Left colon (tissue), 2 donors: ENCODE measurements around the gene PRPF6. TPM values are rescaled to one million over a fixed set of nuclear protein-coding genes. Genes with fewer than 3 reads are reported as not detected.
"Not testable (repeated sequence)": the region's sequence is repeated elsewhere in the genome, so short reads cannot be mapped to it uniquely, and the experiment has no call there.

ENCODE experiments used
- ATAC-seq: fragments of 200-7000 bp; cut with Tn5 transposase; one replicate; pipeline ENCODE4 v1.9.1; 2020; ENCODE audit warnings: mild to moderate bottlenecking, moderate library complexity
- DNase-seq, 2 donors: peaks; one replicate each; pipeline ENCODE4 v3.0.0-alpha.2; 2020
- intact Hi-C, 2 donors: fragments of 100-400 bp; cut with DNase I in 1 of 2; cut with micrococcal nuclease in 1 of 2; formaldehyde crosslinking; loops; one replicate each; pipeline versions ENCODE4 v1.11.2 to v1.14.0; 2022; cut with DNase I, micrococcal nuclease
- total RNA-seq, 2 donors: library from RNA; stranded (reverse); fragmentation: NEBNext Ultra II Directional; extraction: Animal tissue kit (Norgen Biotek cat#: 25700); gene quantifications; one replicate each; pipeline ENCODE4 v1.2.1, GENCODE V29; 2021
- donor health status: DM: no; HTN: no; CAD: no.
- donor health status: DM: yes; HTN: yes; CAD: no.

The PRPF6 gene
- total RNA-seq, 2 donors from 2014 or later = 51.7 to 51.8 TPM

GRCh38 chr20:63958964-63959698, 21.8 kb upstream of the PRPF6 start:
- ATAC-seq (no peak), DNase-seq (no peak)
- intact Hi-C loops = no loop called here

- intact Hi-C loops = no loop called here
- DNase-seq (no peak), ATAC-seq (no peak)
These were observed 21.2 kb upstream of the PRPF6 start for GRCh38 chr20:63959699-63960075.

GRCh38 chr20:63960654-63961621, 20.0 kb upstream of the PRPF6 start:
- intact Hi-C loops, DNase-seq, ATAC-seq: not testable (repeated sequence)

GRCh38 chr20:63961664-63962425, 19.1 kb upstream of the PRPF6 start:
- peak in 1 of 2 donors; percentile 8 for DNase-seq
- ATAC-seq = no peak
- intact Hi-C loops = no loop called here

- ATAC-seq = no peak
- DNase-seq = peak in 1 of 2 donors; percentile 5
- intact Hi-C loops = no loop called here
These were observed 18.2 kb upstream of the PRPF6 start for GRCh38 chr20:63962426-63963347.

GRCh38 chr20:63963348-63963741, 17.6 kb upstream of the PRPF6 start:
- peak; percentile 4 to 24 for DNase-seq
- ATAC-seq = no peak
- intact Hi-C loops = no loop called here

- ATAC-seq = no peak
- DNase-seq = peak in 1 of 2 donors; percentile 21
- intact Hi-C loops = no loop called here
These were observed 17.1 kb upstream of the PRPF6 start for GRCh38 chr20:63963784-63964301.

- ATAC-seq (no peak), DNase-seq (peak in 1 of 2 donors; percentile 23)
- intact Hi-C loops = no loop called here
These were observed 16.5 kb upstream of the PRPF6 start for GRCh38 chr20:63964412-63964811.

- DNase-seq (no peak), ATAC-seq (no peak)
- intact Hi-C loops = no loop called here
These were observed 14.6 kb upstream of the PRPF6 start for GRCh38 chr20:63966172-63966943.

GRCh38 chr20:63966944-63967322, 14.0 kb upstream of the PRPF6 start:
- intact Hi-C loops = no loop called here
- no peak for ATAC-seq
- peak in 1 of 2 donors; percentile 16 for DNase-seq

- DNase-seq (peak in 1 of 2 donors; percentile 22), ATAC-seq (no peak)
- intact Hi-C loops = no loop called here
These were observed 13.4 kb upstream of the PRPF6 start for GRCh38 chr20:63967330-63968135.

- DNase-seq (peak in 1 of 2 donors; percentile 22), ATAC-seq (no peak)
- intact Hi-C loops = no loop called here
These were observed 12.6 kb upstream of the PRPF6 start for GRCh38 chr20:63968136-63968927.

- peak in 1 of 2 donors; percentile 27 for DNase-seq
- intact Hi-C loops = no loop called here
- no peak for ATAC-seq
These were observed 11.8 kb upstream of the PRPF6 start for GRCh38 chr20:63968928-63969760.

- no peak for ATAC-seq
- intact Hi-C loops = loop anchor here (5.0 to 10.0 kb wide), 3 partner anchors 65 to 435 kb away; partner anchors contain the start of gene PTK6 (in 2 of the 2)
- DNase-seq = peak; percentile 36 to 64
These were observed 10.9 kb upstream of the PRPF6 start, which contains the start of gene ZNF512B for GRCh38 chr20:63969838-63970713. Gene ZNF512B, minus strand, starts transcription at chr20:63969930. Its CDS starts 1,980 bp downstream, at chr20:63967950.
